ENCODE results near the gene EZR.
A peak's percentile ranks its signal among the peaks of the same experiment; 100 is the strongest.

Gene EZR

DNA sequence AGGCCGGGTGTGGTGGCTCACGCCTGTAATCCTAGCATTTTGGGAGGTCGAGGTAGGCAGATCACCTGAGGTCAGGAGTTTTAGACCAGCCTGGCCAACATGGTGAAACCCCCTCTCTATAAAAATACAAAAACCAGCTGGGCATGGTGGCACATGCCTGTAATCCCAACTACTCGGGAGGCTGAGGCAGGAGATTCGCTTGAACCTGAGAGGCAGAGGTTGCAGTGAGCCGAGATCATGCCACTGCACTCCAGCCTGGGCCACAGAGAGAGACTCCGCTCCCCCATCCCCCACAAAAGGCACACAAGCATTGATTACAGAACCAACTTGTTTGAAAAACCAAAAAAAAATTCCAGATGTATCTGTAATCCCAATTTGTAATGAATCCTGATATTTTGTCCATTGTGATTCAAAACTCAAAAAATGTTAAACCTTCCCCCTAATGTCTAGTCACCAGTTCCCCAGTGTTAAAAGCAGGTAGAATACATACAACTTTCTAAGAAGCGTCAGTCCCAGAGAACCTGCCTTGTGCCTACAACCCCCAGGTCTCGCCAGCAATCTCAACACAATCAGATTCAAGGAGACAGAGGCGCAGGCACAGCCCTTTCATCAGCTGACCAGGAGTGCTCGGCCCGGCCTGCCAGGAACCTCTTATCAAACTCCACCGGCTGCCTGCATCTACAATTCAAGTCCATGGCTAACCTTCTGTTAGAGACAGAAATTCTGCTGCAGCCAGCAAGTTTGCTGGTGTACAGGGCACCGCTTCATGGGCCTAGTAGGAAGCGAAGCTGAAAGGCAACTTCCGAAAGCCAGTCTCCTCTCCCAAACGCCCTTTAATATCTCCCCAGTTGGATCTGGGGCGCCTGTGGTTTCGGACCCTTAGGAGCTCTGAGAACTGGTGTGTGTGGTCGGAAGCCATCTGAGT lies 2.1 kb downstream of the EZR start:
- peak in 1 of 2 donors; percentile 19 for DNase-seq

- no peak for DNase-seq
Observed at GRCh38 chr6:158816329-158816728, 2.8 kb downstream of the EZR start.

DNA sequence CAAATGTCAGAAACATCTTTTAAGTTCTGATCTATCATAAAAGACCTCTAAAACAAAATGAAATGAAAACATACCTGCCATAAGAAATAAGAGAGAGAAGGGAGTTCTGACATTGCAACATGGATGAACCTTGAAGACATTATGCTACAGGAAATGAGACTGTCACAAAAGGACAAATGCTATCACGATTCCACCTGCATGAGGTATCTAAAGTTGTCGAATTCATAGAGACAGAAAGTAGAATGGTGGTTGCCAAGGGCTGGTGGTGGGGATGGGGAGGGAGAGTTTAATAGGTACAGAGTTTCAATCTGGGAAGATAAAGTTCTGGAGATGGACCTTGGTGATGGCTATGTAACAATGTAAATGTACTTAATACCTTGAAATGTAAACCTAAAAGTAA lies 3.3 kb downstream of the EZR start:
- no peak for DNase-seq

DNA sequence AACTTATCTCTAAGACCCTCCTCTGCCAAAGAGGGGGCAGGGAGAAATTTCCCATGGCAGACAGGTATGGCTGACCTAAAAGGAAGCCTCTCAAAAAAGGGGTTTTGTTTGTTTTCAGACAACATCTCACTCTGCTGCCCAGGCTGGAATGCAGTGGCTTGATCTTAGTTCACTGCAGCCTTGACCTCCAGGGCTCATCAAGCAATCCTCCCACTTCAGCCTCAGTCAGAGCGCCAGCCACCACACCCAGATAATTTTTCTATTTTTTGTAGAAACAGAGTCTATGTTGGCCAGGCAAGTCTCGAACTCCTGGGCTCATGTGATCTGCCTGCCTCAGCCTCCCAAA lies 3.8 kb downstream of the EZR start:
- no peak for DNase-seq

DNA sequence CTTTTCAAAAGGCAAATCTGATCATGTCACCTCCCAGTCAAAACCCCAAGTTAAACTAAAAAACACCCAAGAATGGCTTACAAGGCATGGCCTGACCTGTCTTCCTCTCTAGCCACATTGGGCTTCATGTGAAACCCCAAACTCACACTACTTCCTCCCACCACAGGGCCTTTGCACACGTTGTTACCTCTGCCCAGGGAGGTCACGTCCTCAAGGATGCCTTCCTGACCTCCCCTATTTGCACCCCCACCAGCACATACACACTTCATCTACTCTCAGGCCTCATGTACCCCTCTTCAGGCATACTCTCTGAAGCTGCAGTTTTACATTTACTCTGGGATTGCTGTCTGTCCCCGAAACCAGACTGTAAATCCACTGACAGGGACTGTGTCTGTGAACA lies 6.1 kb downstream of the EZR start:
- no peak for DNase-seq

- DNase-seq = no peak
Observed at GRCh38 chr6:158812611-158813010, 6.6 kb downstream of the EZR start.

DNA sequence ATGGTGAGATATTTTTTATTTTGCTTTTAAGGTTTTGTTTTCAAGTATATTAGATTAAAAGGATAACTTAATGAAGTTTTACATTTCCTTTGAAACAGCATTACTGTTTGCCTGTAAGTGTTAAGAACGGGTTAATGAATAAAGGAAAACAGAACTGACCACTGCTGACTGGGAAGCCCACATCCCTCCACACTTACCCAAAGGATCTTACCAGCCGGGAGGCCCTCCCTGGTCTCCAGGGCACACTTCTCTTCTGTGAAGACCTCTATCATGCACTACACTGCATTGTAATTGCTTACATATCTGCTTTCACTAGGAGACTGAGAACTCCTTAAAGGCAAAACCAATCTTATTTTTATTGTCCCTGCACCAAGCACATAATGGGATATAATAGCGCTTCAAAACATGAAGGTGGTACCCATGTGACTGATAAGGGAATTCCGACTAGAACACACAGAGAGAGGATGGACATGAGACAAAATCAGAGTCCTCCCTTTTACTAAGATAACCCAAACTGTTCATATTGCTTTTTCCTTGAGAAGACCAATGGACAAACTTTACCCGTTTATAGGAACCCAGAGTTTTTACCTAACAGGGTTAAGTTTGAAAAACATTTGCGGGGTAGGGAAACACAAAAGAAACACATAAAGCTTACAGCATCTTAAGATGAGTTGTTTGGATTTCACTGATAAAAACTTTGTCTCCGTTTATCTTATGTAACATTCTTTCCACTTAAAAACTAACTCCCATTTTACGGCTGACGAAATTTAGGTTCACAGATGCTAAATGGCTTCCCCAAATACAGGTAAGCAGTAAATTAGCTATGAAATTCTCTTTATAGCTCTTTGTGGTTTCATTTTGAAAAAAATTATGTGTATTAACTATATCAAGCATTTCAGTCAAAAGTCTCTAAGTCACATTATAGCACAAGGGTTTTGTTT lies 8.7 kb downstream of the EZR start:
- no peak for DNase-seq

DNA sequence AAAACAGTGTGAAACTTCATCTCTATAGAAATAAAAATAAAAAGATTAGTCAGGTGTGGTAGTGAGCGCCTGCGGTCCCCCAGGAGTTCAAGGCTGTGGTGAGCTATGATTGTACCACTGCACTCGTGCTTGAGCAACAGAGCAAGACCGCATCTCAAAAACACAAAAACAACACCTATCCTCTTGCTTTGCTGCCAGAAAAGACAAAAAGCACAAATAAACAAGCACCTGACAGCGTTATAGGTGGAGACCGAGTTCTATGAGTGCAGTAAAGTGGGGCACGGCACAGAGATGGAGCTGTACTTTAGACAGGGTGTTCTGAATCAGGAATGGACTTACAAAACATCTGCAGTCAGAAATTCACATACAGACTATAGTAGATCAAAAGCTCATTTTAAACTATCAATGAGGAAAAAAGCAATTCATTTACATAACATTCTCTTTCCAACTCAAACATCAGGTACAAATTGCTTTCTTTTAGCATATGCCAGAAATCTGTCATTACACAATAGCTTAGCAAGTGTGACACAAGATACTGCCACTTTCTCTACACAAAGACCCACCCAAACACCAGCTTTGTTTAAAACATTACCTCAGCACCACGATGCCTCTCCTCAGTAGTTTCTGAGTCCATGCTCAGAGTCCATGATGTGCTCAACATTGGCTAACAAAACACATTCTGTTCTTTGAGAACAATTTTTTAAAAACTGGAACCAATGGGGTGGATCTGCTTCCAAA lies 10.1 kb downstream of the EZR start:
- no peak for DNase-seq

- no peak for DNase-seq
Observed at GRCh38 chr6:158808442-158808833, 10.7 kb downstream of the EZR start.

- DNase-seq = no peak
Observed at GRCh38 chr6:158807515-158808441, 11.4 kb downstream of the EZR start.

GRCh38 chr6:158805698-158806377 lies 13.3 kb downstream of the EZR start:
- DNase-seq = no peak

DNA sequence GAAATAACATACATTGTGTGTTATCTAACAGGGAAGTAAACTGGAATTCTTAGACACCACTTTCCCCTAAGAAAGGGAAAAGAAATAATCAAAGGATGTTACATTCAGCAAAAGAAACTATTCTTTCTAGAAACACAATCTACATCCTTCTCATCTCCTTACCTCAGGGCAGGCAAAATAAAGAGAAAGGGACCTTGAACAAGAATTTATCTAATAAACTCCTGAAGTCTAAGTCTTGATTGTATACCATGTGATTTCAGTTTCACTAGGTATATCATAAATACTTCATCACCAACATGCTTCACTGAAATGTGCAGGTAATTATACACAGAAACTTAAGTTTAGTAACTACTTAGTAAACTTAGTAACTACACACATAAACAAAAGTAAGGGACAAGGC lies 15.0 kb downstream of the EZR start:
- DNase-seq = no peak

DNA sequence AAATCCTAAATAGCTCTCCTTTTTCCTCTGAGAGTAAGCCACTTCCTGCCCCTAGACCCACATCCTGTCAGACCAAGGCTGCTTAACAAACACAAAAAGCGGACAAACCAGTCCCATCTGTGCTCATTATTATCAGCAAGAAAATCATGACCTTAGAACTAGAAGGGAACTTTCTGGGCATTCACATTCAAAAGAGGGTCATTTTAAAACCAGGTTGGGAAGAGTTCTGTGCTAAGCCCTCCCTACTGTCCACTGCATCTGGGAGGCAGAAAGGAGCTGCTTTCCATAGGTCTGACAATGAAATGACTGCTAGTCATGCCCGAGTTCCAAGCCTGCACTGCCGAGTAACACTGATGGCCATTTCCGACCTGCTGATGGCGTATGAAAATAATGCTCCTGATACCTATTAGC lies 15.4 kb downstream of the EZR start:
- DNase-seq = no peak

DNA sequence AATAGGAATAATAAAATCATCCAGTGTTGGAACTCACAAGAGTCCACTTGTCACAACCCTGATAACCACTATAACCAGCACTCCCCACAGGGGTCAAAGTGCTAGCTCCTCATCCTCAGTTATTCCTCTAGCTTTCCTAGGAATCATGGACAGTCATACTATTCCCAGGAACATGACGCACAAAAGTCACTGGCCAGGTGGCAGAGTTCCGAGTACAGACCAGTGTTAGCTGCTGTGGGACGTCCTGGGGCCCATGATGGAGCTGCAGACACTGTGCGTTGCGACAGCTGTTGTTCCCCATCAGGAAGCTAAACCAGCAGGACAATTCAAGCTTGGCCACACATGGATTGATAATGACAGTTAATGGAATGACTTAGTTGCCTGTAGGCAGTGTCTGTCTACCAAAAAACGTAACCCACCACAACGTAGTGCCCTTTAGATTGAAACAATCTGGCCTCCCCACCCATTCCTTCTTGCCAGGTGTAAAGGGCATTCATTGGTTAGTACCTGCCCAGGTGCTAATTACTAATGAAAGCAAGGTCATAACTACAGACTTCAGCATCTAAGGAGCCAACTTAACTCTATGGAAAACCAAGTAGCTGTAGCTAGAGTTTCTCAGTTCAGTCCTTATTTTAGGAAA lies 17.4 kb downstream of the EZR start:
- DNase-seq = no peak

DNA sequence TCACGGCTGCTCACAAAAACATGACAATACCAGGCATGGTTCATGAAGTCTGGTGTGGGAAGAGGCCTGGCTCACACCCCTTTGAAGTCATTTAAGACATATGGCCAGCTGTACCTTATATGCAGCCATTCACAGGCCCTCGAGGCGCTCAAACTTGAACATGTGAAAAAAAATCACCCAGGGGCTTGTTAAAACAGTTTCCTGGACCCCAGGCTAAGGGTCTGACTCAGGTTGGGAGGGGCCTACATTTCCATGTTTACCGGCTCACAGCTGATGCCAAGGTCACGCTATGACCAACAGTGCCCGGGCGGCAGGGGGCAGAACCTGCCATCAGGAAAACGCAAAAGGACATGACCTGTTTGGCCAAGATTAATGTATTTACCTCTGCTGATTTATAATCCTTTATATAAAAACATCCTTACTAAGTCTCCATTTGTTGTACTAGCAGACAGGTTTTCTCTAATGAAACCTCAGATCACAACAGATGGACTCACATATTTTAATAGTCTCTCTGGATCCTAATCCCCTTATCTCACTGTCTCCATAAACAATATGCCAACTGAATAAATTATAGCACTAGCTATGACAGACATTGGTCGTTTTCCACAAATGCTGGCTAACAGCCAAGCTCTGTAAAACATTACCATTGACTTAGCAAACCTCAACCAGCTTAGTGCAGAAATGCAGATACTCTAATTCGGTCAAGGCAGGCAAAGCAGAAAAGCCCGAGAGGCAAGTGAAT lies 19.9 kb downstream of the EZR start:
- no peak for DNase-seq

DNA sequence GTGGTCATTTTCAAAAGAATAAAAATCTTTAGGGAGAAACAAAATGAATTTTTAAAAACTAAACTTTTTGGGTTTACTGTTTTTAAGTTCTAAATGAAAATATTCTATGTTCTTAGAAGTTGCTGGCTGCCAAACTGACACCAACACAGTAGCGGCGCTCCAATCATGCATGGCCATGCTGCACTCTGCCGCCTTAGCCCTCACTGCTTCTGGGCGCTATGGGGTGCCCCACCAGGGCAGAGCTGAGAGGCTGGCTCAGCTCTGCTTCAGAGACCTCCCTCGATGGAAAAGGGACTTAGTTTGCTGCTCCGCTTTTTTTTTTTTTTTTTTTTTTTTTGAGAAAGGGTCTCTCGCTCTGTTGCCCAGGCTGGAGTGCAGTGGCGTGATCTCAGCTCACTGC lies 20.9 kb downstream of the EZR start:
- DNase-seq = no peak

- no peak for DNase-seq
Observed at GRCh38 chr6:158797331-158798310, 21.5 kb downstream of the EZR start.

DNA sequence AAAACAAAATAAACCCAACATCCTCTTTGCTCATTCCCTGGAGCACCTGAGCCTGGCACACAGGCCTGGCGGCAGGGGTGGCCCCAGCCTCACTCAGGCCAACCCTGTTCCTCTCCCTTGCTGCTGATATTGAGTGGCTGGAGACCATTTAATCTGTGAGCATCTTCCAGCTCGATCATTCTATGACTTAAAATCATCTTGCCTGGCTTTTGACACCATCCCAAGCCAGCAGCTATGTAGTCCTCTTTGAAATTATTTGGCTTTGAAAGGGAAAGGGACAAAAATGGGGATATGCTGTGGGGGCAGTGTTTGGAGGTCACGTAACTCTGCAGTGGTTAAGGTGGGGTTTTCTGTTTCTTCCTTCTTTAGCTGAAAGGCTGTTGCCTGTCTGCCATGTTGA lies 22.8 kb downstream of the EZR start:
- DNase-seq = no peak

DNA sequence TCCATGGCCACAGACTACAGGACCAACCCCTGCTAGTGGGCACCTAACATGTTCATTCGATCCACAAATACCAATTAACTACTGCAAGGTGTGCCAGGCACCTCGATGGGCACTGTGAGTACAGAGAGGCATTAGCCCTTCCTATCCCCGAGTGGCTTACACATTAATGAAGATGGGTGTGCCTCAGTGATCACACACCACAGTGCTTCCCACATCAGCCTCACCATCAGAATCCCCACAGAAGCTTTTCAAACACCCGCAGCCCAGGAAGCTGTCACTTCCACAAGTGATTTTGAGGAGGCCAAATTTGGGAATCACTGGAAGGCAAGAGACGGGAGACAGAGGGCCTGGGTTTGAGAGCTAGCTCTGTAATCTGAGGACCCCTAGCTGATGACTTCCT lies 23.7 kb downstream of the EZR start:
- no peak for DNase-seq
